Urothelium cell line (cell line): Measurements from ENCODE around the gene ACSM6.

ENCODE experiments used
- DNase-seq: peaks from one replicate; pipeline ENCODE4 v3.0.0; 2011; ENCODE audit warnings: low spot score, mixed read lengths
- FAIRE-seq: peaks from 2 replicates; lab custom pipeline; 2011; peaks lifted over from hg19 to GRCh38; lab: Jason Lieb, UNC

ACSM6 gene

DNA sequence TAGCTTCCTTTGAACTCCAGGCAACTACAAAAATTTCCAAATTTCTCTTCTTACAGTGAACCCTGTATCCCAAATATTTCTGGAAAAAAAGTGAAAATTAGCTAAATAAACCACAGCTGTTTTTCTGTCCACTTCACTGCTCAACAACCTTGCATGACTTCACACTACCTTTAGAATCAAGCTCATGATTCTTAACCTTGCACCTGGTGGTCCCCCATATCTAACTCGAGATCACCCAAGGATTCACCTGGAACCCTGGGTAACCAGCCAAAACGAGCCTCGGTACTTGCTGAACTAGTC, 49.2 kb downstream of the ACSM6 start:
- FAIRE-seq (no peak), DNase-seq (no peak)

DNA sequence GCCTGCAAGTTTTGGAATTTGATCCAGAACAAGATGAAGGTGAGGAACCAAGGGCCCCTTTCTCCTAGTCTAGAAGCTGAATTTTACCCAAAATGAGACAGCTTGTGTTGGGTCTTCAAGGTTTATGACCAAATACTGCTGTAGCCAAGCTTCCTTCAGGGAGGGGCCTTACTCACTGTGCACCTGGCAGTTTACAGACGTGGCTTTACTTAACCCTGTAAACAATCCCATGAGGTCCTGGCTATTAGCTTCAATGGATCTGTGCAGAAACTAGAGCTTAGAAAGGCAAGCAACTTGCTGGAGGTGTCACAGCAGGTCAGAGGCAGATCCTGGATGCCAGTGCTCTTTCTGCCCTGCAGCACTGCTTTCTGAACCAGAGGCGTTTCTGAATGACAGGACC, 50.1 kb downstream of the ACSM6 start:
- FAIRE-seq: no peak

DNA sequence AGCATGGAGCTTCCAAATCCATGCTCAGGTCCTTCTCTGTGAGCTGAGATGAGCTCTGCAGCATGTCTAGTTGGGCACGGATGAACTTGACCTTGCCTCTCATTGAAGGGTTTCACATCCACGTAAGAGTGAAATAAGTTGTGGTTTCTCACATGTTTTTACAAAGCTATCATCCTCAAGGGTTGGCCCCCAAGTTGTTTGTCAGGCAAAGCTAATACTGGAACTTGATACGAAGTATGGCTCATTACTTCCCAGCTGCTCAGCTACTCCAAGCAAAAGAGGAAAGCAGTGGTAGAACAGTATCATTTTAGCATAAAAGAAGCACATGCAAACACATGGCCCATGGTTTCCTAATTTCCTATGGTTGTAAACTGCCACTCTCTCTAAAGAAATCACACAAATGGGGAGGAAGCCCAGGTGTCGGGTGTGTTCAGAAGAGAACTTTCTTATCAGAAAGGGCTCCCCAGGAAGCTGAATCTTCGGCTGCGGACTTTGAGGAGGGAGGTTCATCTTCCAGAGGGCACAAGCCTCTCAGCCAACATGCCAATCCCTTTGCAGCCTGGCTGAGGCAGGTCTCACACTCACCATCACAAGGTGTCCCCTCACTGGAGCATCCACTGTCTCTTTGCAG, 51.5 kb downstream of the ACSM6 start:
- FAIRE-seq: no peak
- no peak for DNase-seq

More for the DNA sequence above, 50.1 kb downstream of the ACSM6 start:
- no peak for DNase-seq

DNA sequence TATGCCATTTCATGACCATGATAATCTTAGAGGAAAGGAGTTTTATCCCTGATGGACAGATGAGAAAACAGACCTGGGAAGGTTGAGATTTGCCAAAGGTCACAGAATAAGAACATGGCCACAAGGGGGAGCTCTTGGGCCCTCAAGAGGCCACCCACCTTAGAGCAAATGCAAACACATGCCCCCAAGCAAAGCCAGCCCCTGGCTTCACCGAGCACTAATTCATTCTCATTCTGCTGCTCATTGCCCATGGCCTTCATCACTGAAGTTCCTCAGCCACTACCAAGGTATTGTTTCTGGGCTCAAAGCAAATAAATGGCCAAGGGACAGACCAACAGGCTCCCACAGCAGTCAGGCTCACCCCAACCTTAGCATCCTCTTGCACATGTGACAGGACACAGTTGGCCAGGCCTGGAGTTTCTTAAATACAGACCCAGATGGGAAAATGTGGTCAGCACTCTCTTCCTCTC, 52.6 kb downstream of the ACSM6 start:
- peak; percentile 61 for DNase-seq
- no peak for FAIRE-seq

DNA sequence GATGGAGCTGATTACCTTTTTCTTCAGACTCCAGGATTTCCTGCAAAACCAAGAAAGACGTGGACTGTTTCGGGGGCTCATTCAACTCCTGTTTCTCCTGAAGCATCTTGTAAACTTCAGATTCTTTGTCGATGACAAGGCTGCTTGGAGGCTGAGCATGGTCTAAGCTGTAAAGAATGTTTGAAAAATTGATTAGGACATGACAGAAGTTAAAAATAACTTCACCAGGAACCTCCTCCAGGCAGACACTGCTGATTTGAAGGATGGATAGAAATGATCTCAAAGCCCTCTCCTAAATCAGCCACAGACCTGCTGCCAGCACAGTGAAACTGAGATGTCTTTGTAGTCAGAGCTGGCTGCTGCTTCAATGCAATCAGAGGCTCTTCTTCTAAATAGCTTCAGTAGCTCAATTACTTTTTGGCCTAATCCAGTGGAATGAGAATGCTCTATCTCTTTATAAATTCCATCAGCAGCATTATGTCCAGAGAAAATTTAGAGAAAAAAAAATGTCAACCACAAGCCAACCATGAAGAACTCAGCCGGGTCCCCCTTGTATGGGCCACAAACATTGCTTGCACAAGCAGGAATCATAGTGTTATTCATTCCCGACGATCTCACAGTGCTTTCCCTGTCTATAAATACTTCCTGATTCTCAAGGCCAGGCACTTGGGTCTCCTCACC, 53.3 kb downstream of the ACSM6 start:
- FAIRE-seq: no peak
- DNase-seq: peak; percentile 56

DNA sequence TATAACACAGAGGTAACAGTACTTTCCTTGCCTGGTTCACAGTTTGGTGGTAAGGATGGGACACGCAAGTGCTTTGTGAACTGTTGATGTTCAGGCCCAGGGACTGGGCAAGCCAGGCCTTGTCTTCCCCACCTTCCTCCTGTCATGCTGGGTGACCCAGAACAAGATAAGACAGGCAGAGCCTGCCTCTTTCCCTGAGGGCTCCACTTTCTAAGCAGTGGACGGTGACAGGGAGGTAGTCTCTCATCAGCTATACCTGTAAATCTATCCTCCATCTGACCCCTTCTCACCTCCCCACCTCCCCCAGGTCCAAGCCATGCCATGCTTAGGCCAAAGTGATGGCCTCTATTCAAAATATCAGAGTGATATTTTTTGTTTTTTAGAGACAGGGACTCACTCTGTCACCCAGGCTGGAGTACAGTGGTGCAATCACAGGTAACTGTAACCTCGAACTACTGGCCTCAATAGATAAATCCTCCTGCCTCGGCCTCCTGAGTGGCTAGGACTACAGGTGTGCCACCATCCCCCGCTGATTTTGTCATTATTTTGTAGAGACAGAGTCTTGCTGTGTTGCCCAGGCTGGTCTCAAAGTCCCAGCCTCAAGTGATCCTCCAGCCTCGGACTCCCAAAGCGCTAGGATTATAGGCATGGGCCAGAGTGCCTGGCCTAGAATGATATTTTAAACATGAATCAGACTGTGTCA, 54.0 kb downstream of the ACSM6 start:
- DNase-seq (no peak), FAIRE-seq (no peak)

DNA sequence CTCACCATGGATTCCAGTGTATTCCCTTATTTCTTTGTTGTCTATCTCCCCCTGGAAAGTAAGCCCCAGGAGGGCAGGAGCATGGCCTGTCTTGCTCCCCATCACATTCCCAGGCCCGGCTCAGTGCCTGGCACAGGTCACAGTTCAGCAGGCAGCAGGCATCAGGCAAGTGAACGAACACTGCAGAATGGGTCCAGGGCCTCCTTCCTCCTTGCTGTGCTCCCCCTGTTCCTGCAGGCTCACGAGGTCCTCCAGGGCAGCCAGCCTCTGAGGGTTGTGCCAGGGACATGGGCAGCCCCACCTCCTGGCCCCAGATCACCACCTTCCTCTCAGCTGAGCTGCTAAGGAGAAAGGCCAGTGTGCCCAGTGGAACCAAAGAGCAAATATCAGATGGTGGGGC, 55.0 kb downstream of the ACSM6 start:
- no peak for FAIRE-seq
- no peak for DNase-seq

DNA sequence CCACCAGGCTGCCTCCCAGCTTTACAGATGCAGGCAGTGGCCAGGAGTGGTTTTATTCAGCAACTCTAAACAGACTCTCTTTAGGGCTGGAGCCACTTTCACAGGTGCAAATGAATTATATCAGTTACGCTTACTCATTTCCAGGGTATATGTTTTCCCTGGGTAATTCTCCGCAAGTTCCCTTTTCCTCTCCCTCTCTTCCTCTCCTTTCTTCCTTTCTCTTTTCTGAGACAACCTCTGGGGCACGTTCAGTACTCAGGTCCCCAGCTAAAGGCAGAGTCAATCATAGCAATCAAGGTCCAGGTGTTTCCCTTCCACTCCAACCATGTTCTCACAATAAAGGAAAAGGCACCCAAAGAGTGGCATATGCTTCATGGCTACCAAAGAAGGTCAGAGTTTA, 55.4 kb downstream of the ACSM6 start:
- FAIRE-seq (no peak), DNase-seq (no peak)

DNA sequence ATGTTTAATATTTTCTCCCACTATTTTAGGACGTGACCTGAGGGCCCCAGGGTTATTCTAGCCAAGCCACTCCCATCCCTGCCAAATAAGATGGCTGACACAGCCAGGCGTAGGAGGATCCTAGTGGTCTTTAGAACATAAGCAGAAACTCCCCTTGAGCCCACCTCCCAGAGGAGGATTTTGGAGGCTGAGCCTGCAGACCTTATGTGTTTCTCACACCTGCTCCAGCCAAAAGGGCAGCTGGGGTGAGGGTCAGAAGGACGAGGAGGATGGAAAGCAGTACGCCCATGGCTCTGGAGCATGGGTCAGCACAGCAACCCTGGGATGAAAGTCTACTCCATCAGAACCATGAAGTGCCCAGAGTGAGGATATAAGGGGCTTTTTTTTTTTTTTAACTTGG, 56.8 kb downstream of the ACSM6 start:
- FAIRE-seq (no peak), DNase-seq (no peak)

DNA sequence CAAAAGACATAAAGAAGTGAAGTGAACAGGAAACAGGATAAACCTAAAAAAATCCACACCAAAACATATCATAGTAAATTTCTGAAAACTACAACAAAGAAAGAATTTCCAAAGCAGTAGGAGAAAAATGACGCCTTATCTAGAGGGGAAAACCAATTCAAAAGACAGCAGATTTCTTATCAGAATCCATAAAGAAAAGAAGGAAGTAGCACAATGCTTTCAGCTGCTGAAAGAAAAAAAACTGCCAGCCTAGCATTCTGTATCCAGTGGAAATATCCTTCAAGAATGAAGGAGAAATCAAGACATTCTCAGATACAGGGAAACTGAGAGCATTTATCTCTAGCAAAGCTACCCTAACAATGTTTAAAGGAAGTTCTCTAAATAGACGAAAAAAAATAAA, 59.0 kb downstream of the ACSM6 start:
- no peak for FAIRE-seq
- no peak for DNase-seq

DNA sequence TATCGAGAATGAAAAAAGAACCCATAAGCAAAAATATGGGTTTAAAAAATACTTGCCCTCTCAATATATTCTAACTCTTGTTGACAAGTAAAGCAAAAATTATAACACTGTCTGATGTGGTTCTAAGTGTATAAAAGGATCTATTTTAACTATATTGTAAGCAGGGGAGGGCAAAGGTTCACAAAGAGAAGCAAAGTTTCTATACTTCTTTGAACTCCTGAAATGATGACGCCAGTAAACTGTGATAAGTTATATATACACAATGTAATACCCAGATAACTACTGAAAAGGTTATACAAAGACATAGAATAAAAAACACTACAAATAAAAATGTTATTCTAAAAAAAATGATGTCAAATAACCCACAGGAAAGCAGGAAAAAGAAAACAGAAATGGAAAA, 59.6 kb downstream of the ACSM6 start:
- no peak for FAIRE-seq
- DNase-seq: no peak

DNA sequence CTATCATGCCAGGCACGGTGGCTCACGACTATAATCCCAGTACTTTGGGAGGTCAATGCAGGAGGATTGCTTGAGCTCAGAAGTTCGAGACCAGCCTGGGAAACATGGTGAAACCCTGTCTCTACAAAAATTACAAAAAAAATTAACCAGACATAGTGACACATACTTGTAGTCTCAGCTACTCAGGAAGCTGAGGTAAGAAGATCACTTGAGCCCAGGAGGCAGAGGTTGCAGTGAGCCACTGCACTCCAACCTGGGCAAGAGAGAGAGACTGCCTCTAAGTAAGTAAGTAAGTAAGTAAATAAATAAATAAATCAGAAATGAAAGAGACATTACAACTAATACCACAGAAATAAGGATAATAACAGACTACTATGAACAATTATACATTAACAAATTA, 60.6 kb downstream of the ACSM6 start:
- FAIRE-seq: no peak
- no peak for DNase-seq

DNA sequence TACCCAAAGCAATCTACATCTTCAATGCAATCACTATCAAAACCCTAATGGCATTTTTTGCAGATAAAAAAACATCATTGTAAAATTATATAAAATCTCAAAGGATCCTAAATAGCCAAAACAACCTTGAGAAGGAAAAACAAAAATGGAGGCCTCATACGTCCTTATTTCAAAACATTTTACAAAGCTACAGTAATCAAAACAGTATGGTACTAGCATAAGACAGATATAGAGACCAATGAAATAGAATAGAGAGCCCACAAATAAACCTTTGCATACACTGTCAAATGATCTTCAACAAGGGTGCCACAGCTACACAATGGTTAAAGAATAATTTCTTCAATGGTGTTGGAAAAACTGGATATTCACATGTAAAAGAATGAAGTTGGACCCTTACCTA, 62.2 kb downstream of the ACSM6 start:
- FAIRE-seq: no peak

DNA sequence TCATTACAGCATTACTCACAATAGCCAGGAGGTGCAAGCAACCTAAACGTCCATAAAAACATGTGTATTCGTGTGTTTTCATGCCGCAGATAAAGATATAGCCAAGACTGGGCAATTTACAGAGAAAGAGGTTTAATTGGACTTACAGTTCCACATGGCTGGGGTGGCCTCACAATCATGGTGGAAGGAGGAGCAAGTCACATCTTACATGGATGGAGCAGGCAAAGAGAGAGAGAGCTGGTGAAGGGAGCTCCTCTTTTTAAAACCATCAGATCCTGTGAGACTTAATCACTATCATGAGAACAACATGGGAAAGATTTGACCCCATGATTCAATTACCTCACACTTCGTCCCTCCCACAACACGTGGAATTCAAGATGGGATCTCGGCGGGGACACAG, 63.8 kb downstream of the ACSM6 start:
- DNase-seq: no peak
- FAIRE-seq: peak; percentile 37

More for the DNA sequence above, 62.2 kb downstream of the ACSM6 start:
- no peak for DNase-seq

DNA sequence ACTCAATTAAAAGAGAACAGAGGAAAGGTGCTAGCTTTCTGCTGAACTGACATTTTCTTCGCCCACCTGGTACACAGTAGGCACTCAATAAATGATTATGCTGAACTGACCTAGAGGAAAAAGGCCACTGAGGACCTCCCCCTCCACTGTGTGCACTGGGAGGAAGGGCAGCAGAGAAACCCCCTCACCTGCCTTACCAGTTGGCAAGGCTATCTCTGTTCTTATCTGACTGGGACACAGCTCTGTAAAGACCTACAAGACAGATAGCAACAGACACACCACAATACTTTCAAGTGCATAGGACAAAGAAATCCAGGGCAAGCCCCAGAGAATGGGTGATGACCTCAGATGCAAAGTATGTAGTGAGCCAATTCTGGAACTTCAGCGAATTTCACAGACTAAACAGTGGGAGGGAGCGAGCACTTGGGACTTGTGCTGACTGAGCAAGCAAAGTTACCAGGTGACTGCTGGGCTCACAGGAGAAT, 66.4 kb downstream of the ACSM6 start:
- DNase-seq (peak; percentile 82), FAIRE-seq (peak; percentile 62)

DNA sequence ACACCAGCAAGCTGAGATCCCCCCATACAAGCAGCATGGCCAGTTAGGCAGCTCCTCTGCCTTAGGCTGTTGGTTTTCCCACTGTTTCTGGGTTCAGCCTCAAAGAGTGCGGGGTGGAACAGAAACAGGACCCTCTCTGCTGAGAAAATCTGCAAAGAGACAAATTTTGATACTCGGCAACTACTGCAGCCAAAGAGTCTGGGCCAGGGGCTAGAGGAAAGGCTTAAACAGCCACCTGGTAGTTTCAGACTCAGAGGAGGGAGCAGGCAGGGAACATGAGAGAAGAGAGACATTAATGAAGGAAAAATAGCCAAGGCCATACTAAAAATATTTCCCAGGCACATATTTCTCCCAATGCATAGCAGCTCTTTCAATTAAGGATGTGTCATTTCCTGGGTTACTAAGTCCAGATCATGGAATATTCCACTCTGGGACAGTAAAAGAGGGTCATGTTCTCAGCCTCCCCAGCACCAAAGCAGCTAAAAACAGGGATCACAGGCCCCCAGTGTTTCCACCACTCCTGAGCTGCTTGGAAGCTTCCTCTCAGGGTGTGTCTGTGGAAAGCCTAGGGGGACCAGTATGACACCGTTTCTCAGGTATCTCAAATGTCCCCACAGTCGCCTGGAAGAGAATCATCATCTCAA, 67.0 kb downstream of the ACSM6 start:
- FAIRE-seq: no peak
- DNase-seq: peak; percentile 35

DNA sequence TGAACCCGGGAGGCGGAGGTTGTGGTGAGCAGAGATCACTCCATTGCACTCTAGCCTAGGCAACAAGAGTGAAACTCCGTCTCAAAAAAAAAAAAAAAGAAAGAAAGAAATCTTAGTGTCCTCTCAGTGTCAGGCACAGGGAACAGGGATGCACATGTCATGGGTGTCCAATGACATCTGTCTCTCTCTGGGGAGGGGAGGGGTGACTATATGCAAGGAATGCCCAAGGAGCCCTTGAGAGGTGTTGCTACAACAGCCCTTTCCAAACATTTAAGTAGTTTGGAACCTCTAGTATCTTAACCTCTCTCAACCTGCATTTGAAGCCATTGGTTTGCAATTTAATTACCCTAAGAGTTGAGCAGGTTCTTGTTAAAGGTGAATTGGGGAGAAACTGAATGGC, 67.9 kb downstream of the ACSM6 start:
- DNase-seq (no peak), FAIRE-seq (no peak)

DNA sequence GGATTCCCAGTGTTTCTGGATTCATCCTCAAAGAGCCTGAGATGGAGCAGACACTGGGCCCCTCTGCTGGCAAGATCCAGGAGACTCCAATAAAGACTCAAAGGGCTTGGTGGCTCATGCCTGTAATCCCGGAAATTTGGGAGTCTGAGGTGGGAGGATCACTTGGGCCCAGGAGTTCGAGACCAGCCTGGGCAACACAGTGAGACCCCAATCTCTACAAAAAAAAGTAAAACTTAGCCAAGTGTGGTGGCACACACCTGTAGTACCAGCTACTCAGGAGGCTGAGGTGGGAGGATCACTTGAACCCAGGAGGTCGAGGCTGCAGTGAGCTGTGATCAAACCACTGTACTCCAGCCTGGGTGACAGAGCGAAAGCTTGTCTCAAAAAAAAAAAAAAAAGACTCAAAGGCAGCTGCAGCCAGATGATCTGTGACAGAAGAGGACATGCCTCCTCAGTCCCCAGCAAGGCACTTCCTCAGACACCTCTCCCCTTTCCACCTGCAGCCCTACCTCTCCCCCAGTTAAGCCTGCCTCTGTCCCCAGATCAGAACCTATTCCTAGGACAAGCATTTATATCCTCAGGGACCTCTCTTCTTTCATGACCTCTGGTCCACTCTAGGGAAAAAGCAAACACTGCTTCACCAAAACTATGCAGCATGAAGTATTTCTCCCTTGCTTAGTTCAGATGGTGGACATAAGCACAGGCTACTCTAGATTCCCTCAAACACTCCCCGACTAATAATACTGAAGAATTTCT, 68.9 kb downstream of the ACSM6 start:
- peak; percentile 37 for FAIRE-seq
- DNase-seq: no peak

DNA sequence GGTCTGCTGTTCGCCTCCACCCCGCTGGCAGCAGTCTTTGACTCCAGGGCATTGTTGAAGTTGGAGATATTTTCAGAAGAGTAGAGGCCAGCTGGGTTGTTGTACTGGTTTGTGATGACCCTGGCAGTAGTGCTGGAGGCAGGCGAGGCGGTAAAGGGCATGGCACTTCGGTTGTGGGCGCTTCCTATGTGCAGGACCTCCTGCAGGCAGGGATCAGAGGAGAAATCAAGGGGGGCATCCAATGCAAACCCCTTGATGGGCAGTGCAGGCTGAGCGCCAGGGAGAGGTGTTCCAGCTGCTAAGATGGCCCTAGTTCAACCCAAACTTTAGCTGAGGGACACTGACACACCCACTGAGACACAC, 69.8 kb downstream of the ACSM6 start:
- DNase-seq (no peak), FAIRE-seq (no peak)

DNA sequence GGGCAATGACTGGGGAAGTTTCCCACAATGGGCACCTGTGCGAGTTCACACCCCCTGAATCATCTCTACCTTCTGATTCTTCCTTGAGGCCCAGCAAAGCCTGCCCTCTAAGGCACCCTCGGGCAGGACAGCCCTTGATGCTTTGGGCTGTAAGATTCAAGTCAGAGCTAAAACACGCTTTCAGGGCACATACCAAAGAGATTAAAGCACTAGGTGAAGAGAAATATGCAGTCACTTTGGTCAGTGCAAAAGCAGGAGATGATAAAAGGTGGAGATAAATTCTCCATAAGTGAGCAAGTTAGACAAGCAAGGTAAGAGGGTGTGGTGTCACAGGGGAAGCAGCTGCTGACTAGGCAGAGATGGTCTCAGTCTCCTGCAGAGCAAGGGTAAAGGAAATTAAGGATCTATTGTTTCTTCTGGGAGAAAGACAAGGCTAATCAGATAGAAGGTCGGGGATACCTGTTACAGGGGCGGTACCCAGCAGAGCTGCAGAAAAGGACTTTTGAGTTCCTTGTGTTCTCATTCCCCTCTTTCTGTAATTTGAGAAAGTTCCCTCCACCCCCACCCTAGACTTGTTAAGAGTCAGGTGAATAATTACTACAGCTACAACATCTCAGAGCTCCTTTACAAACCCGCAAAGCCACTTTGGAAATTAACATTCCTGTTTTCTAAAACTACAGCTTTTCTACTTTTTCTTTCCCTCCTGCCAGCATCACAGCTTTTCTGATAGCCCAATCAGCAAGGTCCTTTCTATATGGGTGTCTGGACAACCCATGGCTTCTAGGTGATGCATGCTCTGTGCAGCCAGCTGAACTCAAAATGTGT, 70.4 kb downstream of the ACSM6 start:
- FAIRE-seq: no peak
- DNase-seq: peak; percentile 32
